Fibroblast of lung (primary cell): ENCODE results near the gene TMPRSS13.
A peak's percentile ranks its signal among the peaks of the same experiment; 100 is the strongest.

ENCODE experiments used
- CTCF ChIP-seq, 2 donors: IDR thresholded peaks in 1 of 2; conservative IDR thresholded peaks in 1 of 2; 1 replicate in 1 of 2; 2 replicates in 1 of 2; pipeline ENCODE4 v1.5.1; 2011 to 2012; ENCODE audit warnings: low read length in 2 of 2, control low read depth in 1 of 2, inconsistent platforms in 1 of 2, low read depth in 1 of 2, mild to moderate bottlenecking in 1 of 2
- EZH2 ChIP-seq: IDR thresholded peaks from 2 replicates; pipeline ENCODE4 v1.5.1; 2012; ENCODE audit warnings: low read length, control low read depth, mild to moderate bottlenecking; ENCODE audit errors: missing control alignments

- TF ChIP-seq CTCF (conservative IDR thresholded peaks at IDR 0.05 in 1 of 2, IDR thresholded peaks at IDR 0.05 in 1 of 2; ENCODE audit: low read depth in 1 of 2, low read length in 2 of 2) (no peak), EZH2 (peak; percentile 93)
Measured at GRCh38 chr11:117876059-117876340, 53.2 kb downstream of the TMPRSS13 start.
